OCI-LY3 (cell line): Measurements from ENCODE around the gene TTC39B.

ENCODE experiments used
- EZH2phosphoT487 ChIP-seq: fragments of 200-600 bp; shearing (Covaris generic); IDR thresholded peaks from 2 replicates; pipeline ENCODE4 v1.6.1; 2018; ENCODE audit warnings: antibody characterized with exemption, mixed run types, low read depth
- TF ChIP-seq, protein P1 (sequence below): fragments of 200-600, 300-600 bp; sonication (generic); IDR thresholded peaks from 2 replicates; pipeline ENCODE4 v1.5.1; 2014; ENCODE audit warnings: antibody characterized with exemption, low read length, low read depth

DNA sequence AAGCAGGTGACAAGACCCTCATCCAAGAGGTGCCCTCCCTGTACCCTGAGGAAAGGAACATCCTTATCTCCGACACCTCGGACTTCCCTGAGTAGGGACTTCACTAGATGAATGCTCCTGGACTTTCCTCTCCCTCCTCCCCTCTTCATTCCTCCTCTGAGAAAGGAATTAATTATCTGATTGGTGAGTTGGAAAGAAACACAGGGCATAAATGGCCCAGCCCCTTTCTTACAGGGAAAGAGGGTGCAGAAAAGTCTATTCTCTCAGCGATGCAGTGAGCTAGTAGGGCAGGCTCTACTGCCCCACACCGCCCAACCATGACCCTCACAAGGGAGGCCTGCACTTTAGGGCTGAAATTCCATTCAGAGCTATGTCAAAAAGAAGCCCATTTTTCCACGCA is 87.5 kb downstream of the TTC39B start:
- TF ChIP-seq, protein P1, sequence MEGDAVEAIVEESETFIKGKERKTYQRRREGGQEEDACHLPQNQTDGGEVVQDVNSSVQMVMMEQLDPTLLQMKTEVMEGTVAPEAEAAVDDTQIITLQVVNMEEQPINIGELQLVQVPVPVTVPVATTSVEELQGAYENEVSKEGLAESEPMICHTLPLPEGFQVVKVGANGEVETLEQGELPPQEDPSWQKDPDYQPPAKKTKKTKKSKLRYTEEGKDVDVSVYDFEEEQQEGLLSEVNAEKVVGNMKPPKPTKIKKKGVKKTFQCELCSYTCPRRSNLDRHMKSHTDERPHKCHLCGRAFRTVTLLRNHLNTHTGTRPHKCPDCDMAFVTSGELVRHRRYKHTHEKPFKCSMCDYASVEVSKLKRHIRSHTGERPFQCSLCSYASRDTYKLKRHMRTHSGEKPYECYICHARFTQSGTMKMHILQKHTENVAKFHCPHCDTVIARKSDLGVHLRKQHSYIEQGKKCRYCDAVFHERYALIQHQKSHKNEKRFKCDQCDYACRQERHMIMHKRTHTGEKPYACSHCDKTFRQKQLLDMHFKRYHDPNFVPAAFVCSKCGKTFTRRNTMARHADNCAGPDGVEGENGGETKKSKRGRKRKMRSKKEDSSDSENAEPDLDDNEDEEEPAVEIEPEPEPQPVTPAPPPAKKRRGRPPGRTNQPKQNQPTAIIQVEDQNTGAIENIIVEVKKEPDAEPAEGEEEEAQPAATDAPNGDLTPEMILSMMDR, result no peak
- TF ChIP-seq EZH2phosphoT487, result no peak
